CD4-positive, alpha-beta T cell treated with Interleukin-2 at 100 ng/mL for 4 hours (primary cell): Measurements from ENCODE around the gene RARRES2.

Experiments
- DNase-seq: peaks from one replicate; pipeline ENCODE4 v3.0.0-alpha.2; 2020; ENCODE audit warnings: low spot score

RARRES2 gene

DNA sequence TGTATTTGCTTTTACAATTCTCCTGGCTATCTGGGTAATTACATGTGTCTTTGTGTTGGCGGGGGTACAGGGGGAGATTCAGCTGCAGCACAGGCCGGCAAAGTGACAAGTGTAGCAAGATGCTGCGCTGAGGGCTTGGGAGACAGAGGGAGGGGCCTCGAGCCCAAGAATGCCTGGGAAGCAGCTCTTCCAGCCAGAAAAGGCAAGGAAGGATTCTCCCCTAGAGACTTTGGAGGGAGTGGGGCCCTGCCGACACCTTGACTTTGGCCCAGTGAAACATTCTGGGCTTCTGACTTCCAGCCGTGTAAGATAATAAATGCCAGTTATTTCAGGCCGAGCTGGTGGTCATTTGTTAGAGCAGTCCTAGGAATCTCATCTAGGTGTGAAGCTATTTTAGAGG lies 20.0 kb upstream of the RARRES2 start:
- DNase-seq, result no peak

DNA sequence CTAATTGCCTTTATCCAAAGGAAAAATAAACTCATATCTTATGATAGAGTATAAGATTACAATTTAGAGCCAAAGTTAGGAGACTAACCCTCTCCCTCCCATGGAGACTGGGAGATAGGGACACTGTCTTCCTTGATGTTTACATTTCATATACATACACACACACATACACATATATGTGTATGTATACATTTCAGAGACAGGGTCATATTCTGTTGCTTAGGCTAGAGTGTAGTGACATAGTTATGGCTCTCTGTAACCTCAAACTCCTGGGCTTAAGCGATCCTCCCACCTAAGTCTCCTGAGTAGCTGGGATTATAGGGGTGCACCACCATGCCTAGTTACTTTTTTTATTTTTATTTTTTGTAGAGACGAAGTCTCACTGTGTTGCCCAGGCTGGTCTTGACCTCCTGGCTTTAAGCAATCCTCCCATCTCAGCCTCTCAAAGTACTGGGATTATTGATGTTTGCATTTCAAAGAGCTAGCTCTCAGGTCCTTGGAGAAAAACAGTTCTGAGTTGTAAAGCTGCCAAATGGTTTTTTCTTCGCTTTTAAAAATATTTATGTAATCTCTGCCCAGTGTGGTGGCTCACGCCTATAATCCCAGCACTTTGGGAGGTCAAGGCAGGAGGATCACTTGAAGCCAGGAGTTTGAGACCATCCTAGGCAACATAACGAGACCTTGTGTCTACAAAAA lies 19.1 kb upstream of the RARRES2 start:
- no peak for DNase-seq

DNA sequence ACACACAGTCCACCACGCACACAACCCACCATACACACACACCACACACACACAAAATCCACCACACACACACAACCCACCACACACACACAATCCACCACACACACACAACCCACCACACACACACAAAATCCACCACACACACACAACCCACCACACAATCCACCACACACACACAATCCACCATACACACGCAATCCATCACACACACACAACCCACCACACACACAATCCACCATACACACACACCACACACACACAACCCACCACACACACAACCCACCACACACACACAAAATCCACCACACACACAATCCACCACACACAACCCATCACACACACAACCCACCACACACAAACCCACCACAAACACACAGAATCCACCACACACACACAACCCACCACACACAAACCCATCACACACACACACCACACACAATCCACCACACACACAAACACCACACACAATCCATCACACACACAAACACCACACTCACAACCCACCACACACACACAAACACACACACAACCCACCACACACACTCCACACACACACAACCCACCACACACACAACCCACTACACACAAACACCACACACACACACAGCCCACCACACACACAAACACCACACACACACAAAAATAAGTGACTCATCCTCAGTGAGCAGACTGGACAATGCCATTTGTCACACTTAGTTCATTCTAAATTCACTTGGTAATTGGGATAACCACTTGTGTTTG lies 18.4 kb upstream of the RARRES2 start:
- DNase-seq, result no peak

DNA sequence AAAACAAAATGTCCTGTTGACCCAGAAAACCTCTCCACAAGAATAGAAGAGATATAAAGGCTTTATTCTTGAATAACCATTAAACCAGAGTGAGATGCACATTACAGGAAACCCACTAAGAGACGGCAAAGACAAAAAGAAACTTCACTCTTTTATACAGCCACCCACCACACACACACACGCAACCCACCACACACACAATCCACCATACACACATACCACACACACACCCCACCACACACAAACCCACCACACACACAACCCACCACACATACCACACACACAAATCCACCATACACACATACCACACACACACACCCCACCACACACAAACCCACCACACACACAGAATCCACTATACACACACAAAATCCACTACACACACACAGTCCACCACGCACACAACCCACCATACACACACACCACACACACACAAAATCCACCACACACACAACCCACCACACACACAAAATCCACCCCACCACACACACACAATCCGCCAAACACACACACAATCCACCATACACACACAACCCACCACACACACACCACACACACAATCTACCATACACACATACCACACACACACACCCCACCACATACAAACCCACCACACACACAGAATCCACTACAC lies 17.7 kb upstream of the RARRES2 start:
- DNase-seq, result peak; percentile 13

DNA sequence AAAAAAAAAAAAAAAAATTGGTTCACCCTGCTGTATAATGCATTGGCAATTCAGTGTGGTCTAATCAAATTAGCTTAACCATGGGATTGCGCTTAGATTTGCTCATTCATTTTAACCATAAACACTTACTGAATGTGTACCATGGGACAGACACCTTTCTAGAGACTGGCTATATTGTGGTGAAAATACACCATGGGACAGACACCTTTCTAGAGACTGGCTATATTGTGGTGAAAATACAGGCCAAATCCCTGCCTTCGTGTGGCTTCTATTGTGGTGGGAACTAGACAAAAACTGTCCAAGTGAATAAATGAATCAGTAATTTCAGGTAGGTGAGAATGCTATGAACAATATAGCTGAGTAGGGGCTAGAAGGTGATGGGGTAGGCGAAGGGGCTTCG lies 17.0 kb upstream of the RARRES2 start:
- no peak for DNase-seq

DNA sequence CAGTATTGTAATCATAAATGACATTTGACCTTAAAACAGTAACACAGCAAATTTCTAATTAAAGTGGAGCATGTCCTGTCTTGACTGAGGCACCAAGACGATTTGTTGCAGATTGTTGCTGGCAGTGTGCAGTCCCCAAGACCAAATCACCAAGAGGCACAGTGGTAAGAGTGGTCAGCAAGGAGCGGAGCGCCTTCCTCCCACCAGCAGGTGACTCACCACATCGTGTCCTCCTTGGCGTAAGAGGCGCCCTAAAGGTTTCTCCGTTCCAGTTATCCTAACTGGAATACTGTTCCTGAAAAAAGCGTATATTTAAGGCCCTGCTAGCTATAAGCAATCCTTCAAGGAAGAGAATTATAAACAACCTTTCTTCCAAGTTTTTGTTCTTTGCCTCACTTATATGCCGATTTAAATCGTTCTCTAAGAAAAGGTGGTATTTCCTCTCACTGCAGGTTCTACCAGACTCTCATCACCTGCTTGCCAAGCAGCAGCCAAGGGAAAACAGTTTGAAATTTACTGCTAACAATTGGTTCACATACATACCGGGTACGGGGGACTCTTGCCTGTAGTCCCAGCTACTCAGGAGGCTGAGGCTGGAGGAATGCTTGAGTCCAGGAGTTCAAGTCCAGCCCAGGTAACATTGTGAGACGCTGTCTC lies 16.5 kb upstream of the RARRES2 start:
- DNase-seq, result no peak

DNA sequence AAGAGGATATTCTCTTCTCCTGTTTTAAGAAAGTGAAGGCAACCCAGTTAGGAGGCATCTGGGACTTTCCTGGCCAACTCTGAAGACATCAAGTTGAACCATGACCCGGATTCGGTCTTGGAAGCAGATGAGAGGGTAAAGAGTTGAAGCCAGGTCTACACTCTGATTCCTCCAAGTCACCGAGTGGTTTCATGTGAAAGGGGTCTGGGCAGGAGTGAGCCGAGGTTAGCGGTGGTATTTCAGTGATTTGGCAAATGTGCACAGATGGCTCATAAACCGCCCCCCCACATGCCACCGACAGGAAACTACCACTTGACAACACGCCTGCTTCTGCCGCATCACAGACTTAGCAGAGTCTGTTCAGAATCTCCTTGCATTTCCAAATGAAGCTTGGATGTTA lies 15.8 kb upstream of the RARRES2 start:
- peak; percentile 83 for DNase-seq

DNA sequence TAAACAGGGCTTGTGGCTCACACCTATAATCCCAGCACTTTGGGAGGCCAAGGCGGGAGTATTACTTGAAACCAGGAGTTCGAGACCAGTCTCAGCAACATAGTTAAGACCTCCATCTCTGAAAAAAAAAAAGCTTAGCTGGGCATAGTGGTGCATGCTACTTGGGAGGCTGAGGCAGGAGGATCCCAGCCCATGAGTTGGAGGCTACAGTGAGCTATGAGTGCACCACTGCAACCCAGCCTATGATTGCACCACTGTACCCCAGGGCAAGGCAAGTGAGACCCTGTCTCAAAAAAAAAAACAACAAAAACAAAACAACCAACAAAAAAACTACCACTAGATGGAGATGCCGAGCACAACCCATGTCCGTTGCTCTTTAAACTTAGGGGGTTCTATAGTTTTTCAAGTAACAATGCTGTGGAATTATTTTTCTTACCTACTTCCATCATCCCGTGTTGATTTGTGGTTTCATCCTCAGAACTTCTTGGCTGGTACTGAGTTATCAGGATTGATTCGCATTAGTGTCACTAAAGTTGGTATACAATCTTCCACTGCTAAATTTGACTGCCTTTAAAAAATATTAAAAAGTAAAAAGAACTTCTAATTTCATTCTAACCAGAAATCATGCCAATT lies 15.0 kb upstream of the RARRES2 start:
- peak; percentile 56 for DNase-seq

DNA sequence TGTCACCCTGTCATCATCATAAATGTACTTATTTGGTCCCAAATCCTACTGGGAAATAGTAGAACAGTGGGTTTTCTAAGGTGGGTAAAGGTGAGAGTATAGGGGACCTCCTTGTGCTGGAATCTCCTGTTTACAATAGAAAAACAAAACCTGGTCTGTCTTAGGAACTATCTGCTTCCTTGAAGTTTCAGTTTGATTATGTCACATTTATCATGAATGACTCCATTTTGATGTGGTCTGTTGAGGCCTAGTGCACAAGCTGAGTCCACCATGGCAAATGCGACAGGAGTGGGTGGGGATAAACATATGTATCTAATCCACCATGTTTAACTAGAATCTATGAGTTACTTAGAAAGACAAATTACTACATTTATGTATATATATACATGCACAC lies 14.2 kb upstream of the RARRES2 start:
- no peak for DNase-seq

DNA sequence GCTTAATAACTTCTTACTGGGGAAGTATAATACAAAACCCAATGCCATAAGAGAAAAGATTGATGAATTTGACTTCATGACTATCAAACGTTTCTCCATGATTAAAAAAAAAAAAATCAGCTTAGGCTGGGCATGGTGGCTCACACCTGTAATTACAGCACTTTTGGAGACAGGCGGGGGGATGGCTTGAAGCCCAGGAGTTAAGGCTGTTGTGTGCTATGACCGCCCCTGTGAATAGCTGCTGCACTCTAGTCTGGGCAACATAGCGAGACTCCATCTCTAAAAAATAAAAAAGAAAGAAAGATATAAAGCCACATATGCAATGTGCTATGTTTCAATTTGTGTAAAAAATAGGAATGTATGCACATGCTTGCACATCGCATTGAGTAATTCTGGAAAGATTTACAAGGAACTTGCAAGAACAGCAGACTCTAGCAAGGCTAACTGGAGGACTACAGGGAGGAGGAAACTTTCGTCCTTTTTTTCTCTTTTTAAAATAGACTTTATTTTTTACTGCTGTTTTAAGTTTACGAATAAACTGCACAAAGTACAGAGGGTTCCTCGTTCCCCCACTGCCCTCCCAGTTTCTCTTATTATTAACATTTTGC lies 10.3 kb upstream of the RARRES2 start:
- no peak for DNase-seq

DNA sequence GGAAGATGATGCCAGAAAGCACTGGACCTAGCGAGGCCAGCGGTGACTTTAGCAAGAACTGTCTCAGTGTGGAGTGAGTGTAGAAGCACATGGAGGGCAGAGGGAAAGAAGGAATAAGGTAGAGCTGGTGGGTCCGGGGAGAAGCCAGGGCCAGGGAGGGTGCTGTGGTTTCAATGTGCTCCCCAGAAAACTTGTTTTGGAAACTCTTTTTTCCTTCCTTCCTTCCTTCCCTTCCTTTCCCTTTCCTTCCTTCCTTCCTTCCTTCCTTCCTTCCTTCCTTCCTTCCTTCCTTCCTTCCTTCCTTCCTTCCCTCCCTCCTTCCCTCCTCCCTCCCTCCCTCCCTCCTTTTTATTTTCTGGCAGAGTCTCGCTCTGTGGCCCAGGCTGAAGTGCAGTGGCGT lies 5.5 kb upstream of the RARRES2 start:
- DNase-seq, result no peak

DNA sequence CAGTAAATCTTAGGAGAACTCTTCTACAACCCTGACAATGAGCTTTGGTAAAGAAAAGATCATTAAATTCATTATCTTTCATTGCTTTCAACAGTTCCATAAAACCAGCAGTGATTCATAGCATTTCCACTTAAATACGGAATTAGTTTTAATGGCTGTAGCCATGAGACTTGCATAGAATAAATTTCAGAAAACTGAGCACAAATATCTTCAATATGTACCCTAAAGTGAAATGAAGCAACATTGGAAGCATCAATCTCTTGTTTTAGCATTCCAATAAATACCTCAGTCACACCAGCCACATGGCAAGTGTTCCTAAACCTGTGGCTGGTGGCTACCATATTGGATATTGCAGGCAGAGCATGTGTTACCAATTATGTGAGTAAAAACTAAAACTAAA lies 3.6 kb upstream of the RARRES2 start:
- no peak for DNase-seq

DNA sequence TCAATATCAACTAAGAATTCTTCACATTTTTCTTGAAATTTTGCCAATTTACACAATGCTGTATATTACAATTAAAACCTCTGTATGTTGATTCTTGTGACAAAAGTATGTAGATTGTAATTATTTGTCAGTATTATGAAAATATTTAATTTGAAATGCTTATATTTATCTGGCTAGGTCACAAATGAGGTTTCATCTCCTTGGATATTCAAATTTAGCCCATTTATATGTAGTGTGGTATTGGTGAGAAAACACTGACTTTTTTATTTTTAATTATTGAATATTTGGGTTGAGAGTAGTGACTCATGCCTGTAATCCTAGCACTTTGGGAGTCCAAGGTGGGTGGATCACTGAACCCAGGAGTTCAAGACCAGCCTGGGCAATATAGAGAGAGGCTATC lies 2.9 kb upstream of the RARRES2 start:
- no peak for DNase-seq

DNA sequence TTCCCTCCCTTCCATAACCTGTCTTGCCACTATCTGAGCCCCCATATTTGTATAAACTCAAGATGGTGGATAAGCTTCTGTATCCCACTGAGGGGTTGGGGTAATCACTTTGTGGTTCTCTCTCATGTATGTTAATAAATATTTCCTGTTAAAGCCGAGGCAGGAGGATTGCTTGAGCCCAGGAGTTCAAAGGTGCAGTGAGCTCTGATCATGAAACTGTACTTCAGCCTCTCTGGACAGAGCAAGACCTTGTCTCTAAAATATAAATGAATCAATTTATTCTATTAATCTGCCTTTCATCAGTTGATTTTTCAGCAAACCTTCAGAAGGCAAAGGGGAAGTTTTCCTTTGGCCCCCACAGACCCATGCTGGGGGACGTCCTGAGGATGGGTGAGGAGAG lies 1.8 kb upstream of the RARRES2 start:
- no peak for DNase-seq

DNA sequence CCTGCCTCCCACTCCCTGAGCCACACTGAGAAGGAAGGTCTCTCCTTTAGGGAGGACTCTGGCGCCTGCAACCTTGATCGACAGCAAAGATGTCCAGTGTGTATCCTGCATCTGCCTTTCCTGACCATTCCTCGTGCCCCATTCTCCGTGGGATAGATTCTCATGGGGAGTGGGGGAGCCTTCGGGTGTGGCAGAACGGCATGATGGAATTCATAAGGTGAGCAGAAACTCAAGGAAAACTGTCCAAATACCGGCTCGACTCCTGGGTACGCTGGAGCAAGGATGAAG lies 636 bp upstream of the RARRES2 start:
- DNase-seq, result no peak

DNA sequence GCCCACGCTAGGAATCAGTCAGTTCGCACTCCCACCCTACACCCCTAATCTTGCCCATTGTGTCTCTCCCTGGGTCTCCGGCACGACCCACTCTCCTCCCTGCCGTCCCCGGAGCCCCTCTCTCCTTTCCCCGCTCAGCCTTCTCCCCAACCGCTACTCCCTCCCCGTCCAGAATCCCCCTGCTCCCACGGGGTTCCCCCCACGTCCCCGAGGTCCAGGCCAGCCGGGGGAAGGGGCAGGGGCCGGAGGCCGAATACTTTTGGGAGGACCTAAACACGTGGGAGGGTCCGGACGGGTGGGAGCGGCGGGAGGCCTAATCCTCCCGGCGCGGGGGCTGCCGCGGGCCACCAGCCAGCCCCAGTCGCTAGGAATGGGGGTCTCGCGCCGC lies 560 bp downstream of the RARRES2 start:
- no peak for DNase-seq

DNA sequence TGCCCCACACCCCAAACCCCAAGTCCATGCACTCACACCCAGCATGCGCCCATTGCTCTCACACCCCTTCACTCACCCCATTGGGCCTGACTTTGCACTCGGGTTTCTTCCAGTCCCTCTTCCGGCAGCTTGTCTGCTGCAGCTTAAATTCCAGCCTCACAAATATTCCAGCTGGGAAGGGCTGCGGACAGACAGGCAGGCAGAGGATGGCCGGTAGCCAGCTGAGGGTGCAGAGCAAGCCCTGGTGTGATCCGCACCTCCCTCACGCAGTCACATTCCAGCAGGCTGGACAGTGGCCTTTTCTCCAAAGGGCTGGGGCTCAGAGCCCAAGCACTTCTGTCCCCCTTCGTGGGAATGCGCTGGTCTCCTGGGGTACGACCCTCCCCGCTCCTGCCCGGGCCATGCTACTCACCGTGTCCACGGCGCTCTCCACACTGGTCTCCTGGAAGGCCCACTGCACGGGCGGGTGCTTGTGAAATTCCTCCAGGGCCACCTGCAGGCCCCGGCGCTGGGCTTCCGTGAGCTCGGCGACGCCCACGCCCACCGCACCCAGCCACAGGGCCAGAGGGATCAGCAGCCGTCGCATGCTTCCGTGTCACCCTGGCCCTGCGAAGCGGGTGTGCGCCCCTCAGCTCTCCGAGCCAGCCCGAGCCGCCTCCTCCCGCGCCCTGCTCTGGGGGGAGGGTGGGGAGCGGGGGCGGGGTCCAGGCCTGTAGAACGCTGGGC lies 1.2 kb downstream of the RARRES2 start:
- no peak for DNase-seq

DNA sequence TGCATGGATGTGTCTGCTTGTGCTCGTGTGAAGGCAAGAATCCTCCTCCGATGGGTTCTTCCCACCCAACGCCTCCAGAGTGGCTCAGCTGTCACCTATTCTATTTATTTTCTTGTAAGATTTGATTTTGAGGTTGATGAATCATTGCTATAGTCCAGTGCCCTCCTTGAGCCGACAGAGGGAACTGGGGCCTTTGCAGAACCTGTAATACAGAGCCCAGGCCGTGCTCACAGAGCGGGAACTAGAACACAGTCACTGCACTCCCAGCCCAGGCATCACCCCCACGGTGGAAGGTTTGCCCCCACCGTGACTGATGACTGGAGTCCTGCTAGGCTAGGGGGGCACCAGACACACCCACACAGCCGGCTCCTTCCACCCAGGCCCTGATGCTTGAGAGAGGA lies 2.0 kb downstream of the RARRES2 start:
- DNase-seq, result no peak

DNA sequence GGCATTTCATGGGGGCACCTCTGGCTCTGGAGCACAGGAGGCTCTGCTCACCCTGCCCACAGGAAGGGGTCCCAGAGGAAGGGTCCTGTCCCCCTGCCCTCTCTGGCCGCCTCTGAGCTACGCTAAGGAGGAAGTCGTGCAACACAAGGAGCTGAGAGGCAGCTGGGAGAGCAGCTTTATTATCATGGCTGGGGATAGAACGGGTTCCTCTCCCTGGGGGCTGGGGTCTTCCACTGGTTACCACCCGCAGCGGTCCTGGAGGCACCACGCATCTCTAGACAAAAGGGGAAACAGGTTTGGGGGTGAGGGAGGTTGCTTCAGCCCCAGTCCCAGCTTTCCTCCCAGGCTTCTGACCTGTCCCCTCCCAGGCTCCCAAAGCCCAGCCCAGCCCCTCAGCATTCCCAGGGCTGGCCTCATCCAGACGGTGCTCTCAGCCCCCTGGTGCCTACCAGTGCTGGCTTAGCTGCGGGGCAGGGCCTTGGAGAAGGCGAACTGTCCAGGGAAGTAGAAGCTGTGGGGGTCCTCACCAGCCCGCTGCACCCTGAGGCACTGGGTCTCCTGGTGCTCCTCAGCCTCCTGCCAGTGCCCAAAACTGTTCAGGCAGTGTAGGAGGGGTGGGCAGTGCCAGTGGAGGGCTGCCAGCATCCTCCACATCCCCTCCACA lies 3.1 kb downstream of the RARRES2 start:
- no peak for DNase-seq

DNA sequence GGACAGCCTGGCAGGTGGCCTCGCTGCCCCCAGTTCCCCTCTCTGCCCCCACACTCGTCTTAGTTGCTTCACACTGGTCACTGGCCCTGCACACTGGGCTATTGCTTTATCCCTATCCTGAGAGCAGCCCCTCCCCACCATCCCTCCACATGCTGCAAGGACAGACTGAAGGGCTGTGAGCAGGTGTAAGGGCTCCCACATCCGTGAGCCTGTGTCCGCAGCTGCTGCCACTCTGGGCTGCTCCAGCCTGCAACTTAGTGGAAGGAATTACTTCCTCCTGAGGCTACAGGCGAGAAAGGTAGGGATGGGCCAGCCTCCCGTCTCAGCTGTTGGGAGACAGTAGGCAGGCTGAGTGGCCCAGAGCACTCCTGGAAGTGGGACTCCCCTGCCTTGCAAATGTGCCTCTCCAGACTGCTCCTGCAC lies 3.8 kb downstream of the RARRES2 start:
- no peak for DNase-seq

DNA sequence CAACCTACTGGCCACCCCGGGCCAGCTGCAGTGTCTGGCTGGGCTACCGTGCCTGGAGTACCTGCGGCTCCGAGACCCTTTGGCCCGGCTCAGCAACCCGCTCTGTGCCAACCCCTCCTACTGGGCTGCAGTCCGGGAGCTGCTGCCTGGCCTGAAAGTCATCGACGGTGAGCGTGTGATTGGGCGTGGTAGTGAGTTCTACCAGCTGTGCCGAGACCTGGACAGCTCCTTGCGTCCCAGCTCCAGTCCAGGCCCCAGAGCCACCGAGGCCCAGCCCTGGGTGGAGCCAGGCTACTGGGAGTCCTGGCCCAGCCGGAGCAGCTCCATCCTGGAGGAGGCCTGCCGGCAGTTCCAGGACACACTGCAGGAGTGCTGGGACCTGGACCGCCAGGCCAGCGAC lies 4.2 kb downstream of the RARRES2 start:
- DNase-seq, result no peak
